ENCODE data around the gene AGPAT3.

AGPAT3 gene

GRCh38 chr21:43846430-43846829 is 18.6 kb upstream of the AGPAT3 start:
- no peak for TF ChIP-seq CTCF (IDR thresholded peaks at IDR 0.05)
- no peak overlapping the region for H3K4me3 ChIP-seq
- no peaks in the 10 kb centered on the region for H3K4me1 ChIP-seq
- H3K27ac ChIP-seq = no peak overlapping the region
- H3K36me3 ChIP-seq = no peaks in the 10 kb centered on the region
- H3K27me3 ChIP-seq = peaks cover 0 to 2% of the 10 kb centered on the region in 2 donors
- H3K9me3 ChIP-seq = no peaks in the 10 kb centered on the region
- no peak for DNase-seq
- intact Hi-C loops (cut with DNase I; ENCODE audit: low total_unique reads) = no loop called here

GRCh38 chr21:43847301-43847700 is 17.7 kb upstream of the AGPAT3 start:
- no peak overlapping the region for H3K4me3 ChIP-seq
- DNase-seq = no peak
- no peak for TF ChIP-seq CTCF (IDR thresholded peaks at IDR 0.05)
- no peaks in the 10 kb centered on the region for H3K27me3 ChIP-seq
- intact Hi-C loops (cut with DNase I; ENCODE audit: low total_unique reads) = no loop called here
- H3K4me1 ChIP-seq = no peaks in the 10 kb centered on the region
- no peaks in the 10 kb centered on the region for H3K36me3 ChIP-seq
- no peaks in the 10 kb centered on the region for H3K9me3 ChIP-seq
- no peak overlapping the region for H3K27ac ChIP-seq

- H3K4me3 ChIP-seq = no peak overlapping the region
- H3K36me3 ChIP-seq = no peaks in the 10 kb centered on the region
- no peak overlapping the region for H3K27ac ChIP-seq
- no peaks in the 10 kb centered on the region for H3K4me1 ChIP-seq
- H3K27me3 ChIP-seq = peaks cover 0 to 2% of the 10 kb centered on the region in 2 donors
- intact Hi-C loops (cut with DNase I; ENCODE audit: low total_unique reads) = no loop called here
- DNase-seq = no peak
- H3K9me3 ChIP-seq = no peaks in the 10 kb centered on the region
- TF ChIP-seq CTCF (IDR thresholded peaks at IDR 0.05) = no peak
Measured at GRCh38 chr21:43848771-43849170, 16.3 kb upstream of the AGPAT3 start.

- Histone ChIP-seq H3K9me3 (no peaks in the 10 kb centered on the region), H3K4me3 (no peak overlapping the region), H3K27me3 (peaks cover 0 to 11% of the 10 kb centered on the region in 2 donors), H3K36me3 (no peaks in the 10 kb centered on the region), H3K27ac (no peak overlapping the region), H3K4me1 (no peaks in the 10 kb centered on the region)
- intact Hi-C loops (cut with DNase I; ENCODE audit: low total_unique reads) = no loop called here
- no peak for DNase-seq
- TF ChIP-seq CTCF (IDR thresholded peaks at IDR 0.05) = no peak
Measured at GRCh38 chr21:43849532-43850299, 15.3 kb upstream of the AGPAT3 start.

GRCh38 chr21:43850728-43851295 is 14.2 kb upstream of the AGPAT3 start:
- no peak for TF ChIP-seq CTCF (IDR thresholded peaks at IDR 0.05)
- Histone ChIP-seq H3K4me1 (no peaks in the 10 kb centered on the region), H3K27me3 (peaks cover 0 to 15% of the 10 kb centered on the region in 2 donors), H3K9me3 (no peaks in the 10 kb centered on the region), H3K36me3 (no peaks in the 10 kb centered on the region), H3K4me3 (no peak overlapping the region), H3K27ac (no peak overlapping the region)
- intact Hi-C loops (cut with DNase I; ENCODE audit: low total_unique reads) = no loop called here
- no peak for DNase-seq
